AG04449 (cell line): ENCODE measurements around the gene C1QTNF8.

Experiments used
- CTCF ChIA-PET: fragments of 350-600 bp; formaldehyde crosslinking; extraction: SDS; loops from one replicate; lab custom pipeline; 2021; ENCODE audit warnings: antibody characterized with exemption; lab: Yijun Ruan, JAX
- POLR2A ChIA-PET: fragments of 400-600, 350-600 bp; formaldehyde crosslinking; extraction: SDS; loops from one replicate; lab custom pipeline; 2020; ENCODE audit warnings: antibody characterized with exemption, inconsistent platforms; lab: Yijun Ruan, JAX
- DNase-seq: peaks from one replicate; pipeline ENCODE4 v3.0.0-alpha.2; 2010; ENCODE audit warnings: low read depth, low spot score
- H3K4me3 ChIP-seq: 2 replicates; pipeline ENCODE4 v1.5.1; 2011; ENCODE audit warnings: low read depth, mild to moderate bottlenecking, control low read depth, low read length
- CTCF ChIP-seq: IDR thresholded peaks from one replicate; pipeline ENCODE4 v1.5.1; 2011; ENCODE audit warnings: mild to moderate bottlenecking, moderate library complexity, low read length, control low read depth, inconsistent platforms; ENCODE audit not compliant: insufficient read depth; ENCODE audit errors: missing control alignments

C1QTNF8 gene

GRCh38 chr16:1097800-1098199, 1.8 kb upstream of the C1QTNF8 start:
- no peak for DNase-seq
- POLR2A ChIA-PET, result no interaction called here
- CTCF ChIA-PET, result interaction anchor here (0.7 kb wide), 1 partner anchor 96 kb away, joined by 3 read pairs; no protein-coding TSS in a partner anchor
- H3K4me3 ChIP-seq, result no peak overlapping the region
- TF ChIP-seq CTCF, result no peak

- DNase-seq, result no peak
- POLR2A ChIA-PET, result no interaction called here
- H3K4me3 ChIP-seq, result no peak overlapping the region
- CTCF ChIA-PET, result interaction anchor here (0.7 kb wide), 1 partner anchor 97 kb away, joined by 3 read pairs; no protein-coding TSS in a partner anchor
- TF ChIP-seq CTCF, result no peak
These were observed 1.1 kb upstream of the C1QTNF8 start for GRCh38 chr16:1097156-1097555.

- POLR2A ChIA-PET, result no interaction called here
- H3K4me3 ChIP-seq, result no peak overlapping the region
- CTCF ChIA-PET, result no interaction called here
- DNase-seq, result no peak
- no peak for TF ChIP-seq CTCF
These were observed 435 bp downstream of the C1QTNF8 start for GRCh38 chr16:1095450-1096168.

- ChIA-PET CTCF (no interaction called here), POLR2A (no interaction called here)
- TF ChIP-seq CTCF, result no peak
- H3K4me3 ChIP-seq, result no peak overlapping the region
- DNase-seq, result no peak
These were observed 1.2 kb downstream of the C1QTNF8 start for GRCh38 chr16:1094601-1095449.

GRCh38 chr16:1094124-1094479, 1.9 kb downstream of the C1QTNF8 start:
- TF ChIP-seq CTCF, result no peak
- H3K4me3 ChIP-seq, result no peak overlapping the region
- ChIA-PET POLR2A (no interaction called here), CTCF (no interaction called here)
- no peak for DNase-seq
